T-helper 2 cell treated with Interferon-gamma antibody and Interleukin-4, amounts not matched to agents 5 μg/mL and 100 μg/mL, for 36 hours (primary cell): ENCODE measurements around the gene CBLC.

ENCODE experiments used
- DNase-seq: peaks from one replicate; pipeline ENCODE4 v3.0.0; 2021; ENCODE audit warnings: low spot score
- H3K27ac Mint-ChIP-seq: one replicate; pipeline ENCODE4 v1.8.0; 2021; ENCODE audit warnings: mild to moderate bottlenecking, mixed read lengths
- H3K27me3 Mint-ChIP-seq: one replicate; pipeline ENCODE4 v1.8.0; 2021; ENCODE audit warnings: low read depth, mixed read lengths
- H3K36me3 Mint-ChIP-seq: one replicate; pipeline ENCODE4 v1.8.0; 2021; ENCODE audit warnings: low read depth, mixed read lengths
- H3K4me1 Mint-ChIP-seq: one replicate; pipeline ENCODE4 v1.8.0; 2021; ENCODE audit warnings: low read depth, mixed read lengths
- H3K4me3 Mint-ChIP-seq: one replicate; pipeline ENCODE4 v1.8.0; 2022; ENCODE audit warnings: mild to moderate bottlenecking, moderate library complexity, mixed read lengths
- H3K9me3 Mint-ChIP-seq: one replicate; pipeline ENCODE4 v1.8.0; 2021; ENCODE audit warnings: mixed read lengths

The CBLC gene

DNA sequence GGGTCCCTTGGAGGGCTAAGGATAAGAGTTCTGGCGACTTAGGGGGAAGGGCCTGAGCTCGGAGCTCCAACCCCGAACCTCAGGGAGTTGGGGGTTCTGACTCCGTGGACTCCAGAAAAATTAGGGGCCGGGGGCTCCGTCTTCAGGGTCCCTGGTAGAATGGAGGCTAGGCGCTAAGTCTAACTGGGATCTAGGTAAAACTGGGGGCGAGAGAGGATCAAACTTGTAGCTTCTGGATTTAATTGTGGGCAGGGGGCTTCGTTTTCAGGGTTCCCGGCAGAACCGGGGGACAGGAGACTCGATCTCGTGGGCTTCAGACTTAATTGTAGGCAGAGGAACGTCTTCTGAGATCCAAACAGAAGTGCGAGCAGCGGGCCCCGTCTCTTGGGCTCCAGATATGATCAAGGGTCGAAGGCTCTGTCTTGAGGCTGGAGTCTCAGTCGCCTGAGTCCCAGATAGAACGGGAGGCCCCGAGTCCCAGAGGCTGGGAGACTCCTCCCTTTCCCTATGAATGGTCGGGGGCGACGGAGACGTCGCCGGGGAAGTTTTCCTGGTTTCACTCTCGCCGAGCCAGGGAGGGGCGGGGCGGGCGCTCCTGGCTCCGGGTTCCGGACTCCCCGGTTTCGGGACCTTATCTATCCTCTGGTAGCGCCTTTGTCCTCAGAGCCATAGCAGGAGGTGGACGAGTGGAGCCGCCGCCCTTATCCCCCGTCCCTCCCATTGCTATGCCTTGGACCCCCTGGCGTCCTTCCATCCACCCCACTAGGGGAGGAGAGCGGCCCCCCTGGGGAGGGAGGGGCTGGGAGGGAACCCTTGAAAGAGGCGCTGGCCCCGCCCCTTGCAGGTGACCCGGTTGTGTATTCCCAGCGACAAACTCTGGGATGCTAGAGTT lies 69.7 kb downstream of the CBLC start:
- Mint-ChIP-seq H3K27me3 (peaks cover 36% of the 10 kb centered on the region), H3K36me3 (no peaks in the 10 kb centered on the region), H3K4me1 (peaks cover 17% of the 10 kb centered on the region), H3K27ac (no peak overlapping the region), H3K4me3 (peak overlapping the region; percentile 73), H3K9me3 (no peaks in the 10 kb centered on the region)
- no peak for DNase-seq

DNA sequence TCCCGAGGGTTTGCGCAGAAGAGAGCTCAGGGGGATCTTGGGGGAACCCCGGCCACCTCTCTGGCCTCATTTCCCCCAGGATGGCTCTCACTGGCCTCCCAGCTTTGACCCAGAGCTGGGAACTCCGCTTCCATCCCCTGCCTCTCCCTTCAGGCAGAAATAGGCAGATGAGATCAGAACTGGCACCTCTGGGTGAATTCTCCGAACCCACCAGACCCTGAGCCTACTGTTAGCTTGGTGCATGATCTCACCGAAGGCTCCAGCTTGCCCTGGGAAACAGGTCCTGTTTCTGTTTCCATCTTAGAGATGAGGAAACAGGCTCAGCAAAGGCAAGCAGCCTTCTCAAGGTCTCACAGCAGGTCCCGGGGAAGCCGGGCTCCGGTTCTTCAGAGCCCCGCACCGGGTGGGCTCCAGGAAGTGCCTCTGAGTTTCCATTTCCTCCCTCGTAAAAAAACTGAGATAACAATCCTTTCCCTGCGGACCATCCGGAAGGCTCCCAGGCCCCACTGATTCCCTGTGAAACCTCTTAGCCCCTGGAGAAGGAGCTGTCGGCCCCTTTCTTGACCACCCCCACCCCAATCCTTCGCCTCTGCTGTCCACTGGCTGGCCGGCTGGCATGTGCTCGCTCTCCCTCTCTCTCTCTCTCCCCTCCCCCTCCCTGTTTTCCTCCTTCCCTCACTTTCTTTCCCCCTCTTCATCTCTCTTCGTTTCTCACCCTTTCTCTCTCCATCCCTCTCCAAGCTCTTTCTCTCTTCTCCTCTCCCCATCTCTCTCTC lies 70.5 kb downstream of the CBLC start:
- peaks cover 38% of the 10 kb centered on the region for H3K27me3 Mint-ChIP-seq
- DNase-seq, result no peak
- H3K4me3 Mint-ChIP-seq, result no peak overlapping the region
- H3K27ac Mint-ChIP-seq, result no peak overlapping the region
- H3K4me1 Mint-ChIP-seq, result peaks cover 17% of the 10 kb centered on the region
- no peaks in the 10 kb centered on the region for H3K9me3 Mint-ChIP-seq
- no peaks in the 10 kb centered on the region for H3K36me3 Mint-ChIP-seq

DNA sequence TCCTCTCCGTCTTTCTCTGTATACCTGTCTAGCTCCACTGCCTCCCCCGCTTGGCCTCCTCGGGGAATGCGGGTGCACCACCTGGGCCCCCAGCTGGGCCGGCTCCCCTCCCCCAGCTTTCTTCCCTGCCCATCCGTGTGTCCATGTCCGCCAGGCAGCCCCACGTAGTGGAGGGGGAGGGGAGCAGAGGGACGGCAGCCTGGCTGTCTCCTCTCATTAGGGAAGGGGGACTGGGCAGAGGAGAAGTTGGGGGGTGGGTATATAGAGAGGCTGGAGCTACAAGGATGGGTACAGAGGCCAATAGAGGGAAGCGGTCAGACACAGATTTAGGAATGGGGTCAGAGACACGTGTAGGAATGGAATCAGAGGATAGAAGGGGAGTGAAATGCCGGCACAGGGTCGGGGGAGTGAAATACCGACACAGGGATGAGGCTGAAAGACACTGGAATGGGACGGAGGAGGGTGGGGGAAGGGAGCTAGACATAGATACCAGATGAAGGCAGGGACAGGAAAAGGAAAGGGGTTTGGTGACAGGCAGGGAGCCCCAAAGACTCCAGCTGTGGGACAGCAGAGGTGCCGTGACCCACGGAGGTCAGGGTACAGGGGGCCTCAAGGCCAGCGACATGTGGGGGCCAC lies 71.2 kb downstream of the CBLC start:
- H3K4me1 Mint-ChIP-seq, result peaks cover 17% of the 10 kb centered on the region
- H3K9me3 Mint-ChIP-seq, result no peaks in the 10 kb centered on the region
- H3K36me3 Mint-ChIP-seq, result no peaks in the 10 kb centered on the region
- no peak overlapping the region for H3K27ac Mint-ChIP-seq
- peaks cover 38% of the 10 kb centered on the region for H3K27me3 Mint-ChIP-seq
- no peak for DNase-seq
- no peak overlapping the region for H3K4me3 Mint-ChIP-seq
